Stomach (tissue), 9 donors: ENCODE measurements around the gene PNN. TPM values are rescaled to one million over a fixed set of nuclear protein-coding genes. Genes with fewer than 3 reads are reported as not detected.
A peak's percentile ranks its signal among the peaks of the same experiment; 100 is the strongest.
"Not testable (repeated sequence)": the region's sequence is repeated elsewhere in the genome, so short reads cannot be mapped to it uniquely, and the experiment has no call there.

Experiments used
- DNase-seq, 2 donors: peaks; one replicate each; pipeline versions ENCODE4 v3.0.0 to v3.0.0-alpha.2; 2013 to 2019
- H3K27ac ChIP-seq, 5 donors: fragments of 200-600 bp in 4 of 5; sonication (generic) in 4 of 5; one replicate each; pipeline ENCODE4 v1.5.1; 2013 to 2019; ENCODE audit warnings: mild to moderate bottlenecking in 1 of 5, moderate library complexity in 1 of 5
- H3K27me3 ChIP-seq, 3 donors: fragments of 200-600 bp; sonication (generic); one replicate each; pipeline ENCODE4 v1.5.1; 2017 to 2019; ENCODE audit warnings: mixed run types in 1 of 3
- H3K36me3 ChIP-seq, 4 donors: fragments of 200-600 bp; sonication (generic); 1 replicate in 3 of 4; 2 replicates in 1 of 4; pipeline ENCODE4 v1.5.1; 2016 to 2019
- H3K4me1 ChIP-seq, 4 donors: fragments of 200-600 bp; sonication (generic); one replicate each; pipeline ENCODE4 v1.5.1; 2016 to 2019
- H3K4me3 ChIP-seq, 4 donors: fragments of 200-600 bp; sonication (generic) in 3 of 4; one replicate each; pipeline ENCODE4 v1.5.1; 2016 to 2019; ENCODE audit warnings: mild to moderate bottlenecking in 1 of 4
- H3K9me3 ChIP-seq, 4 donors: fragments of 200-600 bp; sonication (generic); one replicate each; pipeline ENCODE4 v1.5.1; 2016 to 2019
- EP300 ChIP-seq: sonication (generic); formaldehyde crosslinking; IDR thresholded peaks from one replicate; pipeline ENCODE4 v1.6.1; 2017; ENCODE audit warnings: antibody characterized with exemption
- POLR2A ChIP-seq, 4 donors: fragments of 450-650 bp; IDR thresholded peaks; one replicate each; pipeline ENCODE4 v1.6.1; 2016; ENCODE audit warnings: antibody characterized with exemption in 4 of 4, control low read depth in 2 of 4, mild to moderate bottlenecking in 1 of 4, moderate library complexity in 1 of 4
- POLR2AphosphoS5 ChIP-seq, 3 donors: sonication (generic); formaldehyde crosslinking; IDR thresholded peaks; one replicate each; pipeline ENCODE4 v1.6.1; 2016; ENCODE audit warnings: antibody characterized with exemption in 3 of 3
- WGBS, 5 donors: extraction: QIAGEN DNeasy Blood & Tissue Kit in 3 of 5; methylation state at CpG; one replicate each; pipeline versions ENCODE4 v1.1.5 to v1.1.7; 2013 to 2018; 5-methylcytosine and 5-hydroxymethylcytosine counted together
- intact Hi-C: fragments of 100-400 bp; cut with DNase I; formaldehyde crosslinking; loops from one replicate; pipeline ENCODE4 v1.15.1; 2023; ENCODE audit warnings: low total_unique reads
- polyA plus RNA-seq, 3 donors: library from polyadenylated mRNA; stranded (reverse); fragments of 200-250 nt; gene quantifications; one replicate each; pipeline ENCODE4 v1.2.3, GENCODE V29; 2013
- total RNA-seq, 5 donors: library from RNA; depleted of rRNA; stranded (reverse); fragments of >200 nt; gene quantifications; one replicate each; pipeline versions ENCODE4 v1.1.0 to v1.2.3, GENCODE V29; 2014 to 2016
- TF ChIP-seq, protein P1 (sequence below), 7 experiments: fragments of 450-650 bp in 4 of 7; fragments of 200-600 bp in 3 of 7; sonication (generic) in 3 of 7; IDR thresholded peaks; one replicate each; pipeline ENCODE4 v1.5.1; 2016 to 2019; ENCODE audit warnings: antibody characterized with exemption in 7 of 7, control low read depth in 2 of 7, mild to moderate bottlenecking in 1 of 7
- donor health status: healthy with polysubstance abuse.
- donor health status: Bipolar disorder and iron deficiency.
- donor health status: healthy.

The PNN gene
- total and polyA plus RNA-seq, 8 donors = 21.7 to 122 (median 39.4) TPM

DNA sequence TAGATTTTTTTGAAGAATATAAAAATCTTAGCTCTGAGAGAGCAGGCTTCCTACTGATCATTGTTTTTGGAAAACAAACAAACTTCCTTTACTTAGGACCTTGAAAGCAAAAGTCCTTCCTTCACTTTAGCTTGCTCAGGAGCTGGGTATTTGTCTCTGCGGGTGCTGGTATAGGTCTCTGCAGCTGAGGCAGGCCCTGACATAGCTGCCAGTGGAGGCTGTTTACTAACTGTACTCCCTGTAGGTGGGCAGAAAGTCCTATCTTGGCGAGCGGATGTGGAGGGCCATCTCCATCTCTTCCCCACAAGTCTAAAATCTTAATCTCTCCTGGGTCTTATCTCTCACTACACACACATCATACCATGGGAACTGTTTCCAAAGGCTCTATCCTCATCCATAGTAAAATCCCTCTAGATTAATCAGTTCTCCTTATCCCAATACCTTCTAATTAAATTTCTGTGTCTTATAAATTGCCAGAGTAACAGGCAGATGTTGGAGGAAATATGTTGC lies 54.6 kb downstream of the PNN start:
- Histone ChIP-seq H3K36me3 (no peaks in the 10 kb centered on the region), H3K4me3 (no peak overlapping the region), H3K27ac (no peak overlapping the region), H3K4me1 (peaks cover 0 to 28% (median 7%) of the 10 kb centered on the region in 4 donors), H3K27me3 (no peaks in the 10 kb centered on the region), H3K9me3 (no peaks in the 10 kb centered on the region)
- no peak for TF ChIP-seq POLR2A (IDR thresholded peaks at IDR 0.05)
- no peak for DNase-seq
- 77 to 93% (median 86%) methylated on average over 3 of the region's 3 CpGs for WGBS, 5 donors
- intact Hi-C loops = no loop called here

DNA sequence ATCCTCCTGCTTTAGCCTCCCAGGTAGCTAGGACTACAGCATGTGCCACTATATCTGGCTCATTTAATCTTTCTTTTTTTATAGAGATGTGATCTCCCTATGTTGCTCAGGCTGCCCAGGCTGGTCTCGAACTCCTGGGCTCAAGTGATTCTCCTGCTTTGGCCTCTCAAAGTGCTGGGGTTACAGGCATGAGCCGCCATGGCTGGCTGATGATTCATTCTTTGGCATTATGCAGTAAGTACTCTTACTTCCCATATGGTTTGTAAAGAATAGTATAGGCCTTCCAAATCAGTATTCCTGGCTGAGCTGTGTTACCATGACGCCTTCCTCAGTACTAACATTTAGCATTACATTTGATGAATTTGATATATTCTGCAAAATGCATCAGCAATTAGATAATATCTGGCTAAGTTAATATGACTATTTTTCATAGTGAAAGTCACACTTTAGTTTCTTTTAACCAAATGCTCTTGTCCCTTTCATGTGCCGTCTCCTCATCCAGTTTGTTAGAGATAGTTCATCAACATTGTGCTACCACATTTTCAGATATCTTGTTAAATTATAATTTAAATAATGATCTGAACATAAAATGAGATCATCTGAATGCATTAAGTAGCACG lies 55.5 kb downstream of the PNN start:
- no peak overlapping the region for H3K4me3 ChIP-seq
- no peaks in the 10 kb centered on the region for H3K9me3 ChIP-seq
- no peaks in the 10 kb centered on the region for H3K36me3 ChIP-seq
- TF ChIP-seq POLR2AphosphoS5 (IDR thresholded peaks at IDR 0.05) = no peak
- TF ChIP-seq POLR2A (IDR thresholded peaks at IDR 0.05) = no peak
- TF ChIP-seq, protein P1, sequence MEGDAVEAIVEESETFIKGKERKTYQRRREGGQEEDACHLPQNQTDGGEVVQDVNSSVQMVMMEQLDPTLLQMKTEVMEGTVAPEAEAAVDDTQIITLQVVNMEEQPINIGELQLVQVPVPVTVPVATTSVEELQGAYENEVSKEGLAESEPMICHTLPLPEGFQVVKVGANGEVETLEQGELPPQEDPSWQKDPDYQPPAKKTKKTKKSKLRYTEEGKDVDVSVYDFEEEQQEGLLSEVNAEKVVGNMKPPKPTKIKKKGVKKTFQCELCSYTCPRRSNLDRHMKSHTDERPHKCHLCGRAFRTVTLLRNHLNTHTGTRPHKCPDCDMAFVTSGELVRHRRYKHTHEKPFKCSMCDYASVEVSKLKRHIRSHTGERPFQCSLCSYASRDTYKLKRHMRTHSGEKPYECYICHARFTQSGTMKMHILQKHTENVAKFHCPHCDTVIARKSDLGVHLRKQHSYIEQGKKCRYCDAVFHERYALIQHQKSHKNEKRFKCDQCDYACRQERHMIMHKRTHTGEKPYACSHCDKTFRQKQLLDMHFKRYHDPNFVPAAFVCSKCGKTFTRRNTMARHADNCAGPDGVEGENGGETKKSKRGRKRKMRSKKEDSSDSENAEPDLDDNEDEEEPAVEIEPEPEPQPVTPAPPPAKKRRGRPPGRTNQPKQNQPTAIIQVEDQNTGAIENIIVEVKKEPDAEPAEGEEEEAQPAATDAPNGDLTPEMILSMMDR (IDR thresholded peaks at IDR 0.05) = no peak
- no peak for TF ChIP-seq EP300
- no peaks in the 10 kb centered on the region for H3K27me3 ChIP-seq
- 66 to 87% (median 75%) methylated on average over 5 of the region's 5 CpGs for WGBS, 5 donors
- H3K27ac ChIP-seq = no peak overlapping the region
- H3K4me1 ChIP-seq = peaks cover 0 to 28% (median 7%) of the 10 kb centered on the region in 4 donors
- no peak for DNase-seq
- intact Hi-C loops = no loop called here

DNA sequence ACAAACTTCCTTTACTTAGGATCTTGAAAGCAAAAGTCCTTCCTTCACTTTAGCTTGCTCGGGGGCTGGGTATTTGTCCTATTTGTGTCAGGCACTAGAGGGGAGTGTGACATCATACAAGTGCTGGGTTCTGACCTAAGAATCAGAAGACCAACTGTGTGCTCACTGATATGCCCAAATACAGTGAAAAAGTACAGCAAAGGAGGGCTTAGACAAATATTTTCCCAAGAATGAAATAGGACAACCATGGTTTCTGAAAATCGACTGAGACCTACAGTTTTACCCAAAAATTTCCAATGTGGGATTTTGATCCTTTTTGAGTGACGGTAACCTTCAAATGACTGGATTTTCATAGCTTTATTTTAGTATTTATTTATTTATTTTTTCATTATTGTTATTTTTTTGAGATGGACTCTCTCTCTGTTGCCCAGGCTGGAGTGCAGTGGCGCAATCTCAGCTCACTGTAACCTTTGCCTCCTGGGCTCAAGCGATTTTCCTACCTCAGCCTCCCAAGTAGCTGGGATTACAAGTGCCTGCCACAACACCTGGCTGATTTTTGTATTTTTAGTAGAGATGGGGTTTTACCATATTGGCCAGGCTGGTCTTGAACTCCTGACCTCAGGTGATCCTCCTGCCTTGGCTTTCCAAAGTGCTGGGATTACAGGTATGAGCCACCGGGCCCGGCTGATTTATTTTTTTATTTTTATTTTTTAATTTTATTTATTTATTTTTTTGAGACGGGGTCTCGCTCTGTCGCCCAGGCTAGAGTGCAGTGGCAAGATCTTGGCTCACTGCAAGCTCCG lies 56.9 kb downstream of the PNN start:
- H3K27me3 ChIP-seq, H3K9me3 ChIP-seq, H3K4me3 ChIP-seq, intact Hi-C loops, H3K36me3 ChIP-seq, H3K27ac ChIP-seq: not testable (repeated sequence)
- TF ChIP-seq, protein P1 (IDR thresholded peaks at IDR 0.05) = peak in 2 of 7 experiments; percentile 20 to 28
- peaks cover 0 to 28% (median 7%) of the 10 kb centered on the region in 4 donors for H3K4me1 ChIP-seq
- peak in 1 of 2 donors; percentile 53 for DNase-seq
- WGBS, 5 donors = 83 to 89% (median 85%) methylated on average over 9 to 11 of the region's 11 CpGs

Other genes with a start within 250 kb of the PNN start
- gene SEC23A, start 72.0 kb upstream of the PNN start, total RNA-seq = 100 to 1,000 TPM in 3 of 5 donors, 10 to 100 TPM in 2; 54.6 to 584 (median 171) TPM
- 10 to 100 TPM; 12.3 to 14.8 (median 14.4) TPM for gene SEC23A, start 72.0 kb upstream of the PNN start, polyA plus RNA-seq
- gene GEMIN2, start 60.9 kb upstream of the PNN start, total RNA-seq = 10 to 100 TPM in 2 of 5 donors, 1 to 10 TPM in 2, not detected in 1; 1.7 to 56.9 (median 12.6) TPM
- 10 to 100 TPM in 1 of 3 donors, 1 to 10 TPM in 2; 7.3 to 13.7 (median 8.0) TPM for gene GEMIN2, start 60.9 kb upstream of the PNN start, polyA plus RNA-seq
- 100 to 1,000 TPM in 1 of 5 donors, 10 to 100 TPM in 4; 15.1 to 100 (median 49.6) TPM for gene TRAPPC6B, start 4.9 kb upstream of the PNN start, total RNA-seq
- 10 to 100 TPM in 2 of 3 donors, 1 to 10 TPM in 1; 9.7 to 13.9 (median 12.4) TPM for gene TRAPPC6B, start 4.9 kb upstream of the PNN start, polyA plus RNA-seq
- gene MIA2, start 58.7 kb downstream of the PNN start, total RNA-seq = 10 to 100 TPM; 41.4 to 72.4 (median 58.9) TPM
- 10 to 100 TPM; 23.6 to 45.6 (median 26.1) TPM for gene MIA2, start 58.7 kb downstream of the PNN start, polyA plus RNA-seq